Osteoblast (primary cell): Measurements from ENCODE around the gene PM20D1. TPM values are rescaled to one million over a fixed set of nuclear protein-coding genes. Genes with fewer than 3 reads are reported as not detected.
"Not testable (repeated sequence)": the region's sequence is repeated elsewhere in the genome, so short reads cannot be mapped to it uniquely, and the experiment has no call there.

Experiments used
- DNase-seq: peaks from one replicate; pipeline ENCODE4 v3.0.0; 2011; ENCODE audit warnings: low spot score, mixed read lengths; ENCODE audit not compliant: insufficient read length; ENCODE audit errors: missing footprints
- H2AFZ ChIP-seq: 2 replicates; pipeline ENCODE4 v1.6.0; 2011; ENCODE audit warnings: mild to moderate bottlenecking, low read length
- H3K27ac ChIP-seq: 2 replicates; pipeline ENCODE4 v1.5.1; 2011; ENCODE audit warnings: mild to moderate bottlenecking, low read depth, low read length, moderate library complexity
- H3K27me3 ChIP-seq: 2 replicates; pipeline ENCODE4 v1.6.0; 2012; ENCODE audit warnings: mild to moderate bottlenecking, control low read depth, inconsistent platforms, low read length, moderate library complexity; ENCODE audit not compliant: insufficient read depth
- H3K36me3 ChIP-seq: 2 replicates; pipeline ENCODE4 v1.5.1; 2011; ENCODE audit warnings: mild to moderate bottlenecking, low read length, control low read depth, moderate library complexity; ENCODE audit not compliant: insufficient read depth
- H3K4me1 ChIP-seq: 2 replicates; pipeline ENCODE4 v1.5.1; 2011; ENCODE audit warnings: mild to moderate bottlenecking, low read length, control low read depth, moderate library complexity; ENCODE audit not compliant: insufficient read depth
- H3K4me2 ChIP-seq: 2 replicates; pipeline ENCODE4 v1.6.0; 2011; ENCODE audit warnings: mild to moderate bottlenecking, low read length; ENCODE audit not compliant: insufficient read depth
- H3K4me3 ChIP-seq: fragments of 200-600 bp; sonication (generic); 3 replicates; pipeline ENCODE4 v1.5.1; 2012; ENCODE audit warnings: mild to moderate bottlenecking, low read length, inconsistent platforms; ENCODE audit not compliant: insufficient read depth
- H3K79me2 ChIP-seq: 2 replicates; pipeline ENCODE4 v1.6.0; 2012; ENCODE audit warnings: mild to moderate bottlenecking, low read length, control low read depth, inconsistent platforms; ENCODE audit not compliant: insufficient read depth
- H3K9me3 ChIP-seq: 2 replicates; pipeline ENCODE4 v1.5.1; 2011; ENCODE audit warnings: low read depth, low read length, control low read depth
- H4K20me1 ChIP-seq: 2 replicates; pipeline ENCODE4 v1.6.0; 2012; ENCODE audit warnings: mild to moderate bottlenecking, low read length, control low read depth; ENCODE audit not compliant: insufficient read depth
- total RNA-seq: library from RNA; depleted of rRNA; stranded (reverse); fragments of >200 nt; gene quantifications from 2 replicates; pipeline ENCODE4 v1.2.3, GENCODE V29; 2012
- TF ChIP-seq, protein P1 (sequence below): IDR thresholded peaks from 2 replicates; pipeline ENCODE4 v1.5.1; 2011; ENCODE audit warnings: mild to moderate bottlenecking, low read depth, low read length, moderate library complexity; ENCODE audit errors: extremely low read depth

The PM20D1 gene
- total RNA-seq, 1 donor = not detected

DNA sequence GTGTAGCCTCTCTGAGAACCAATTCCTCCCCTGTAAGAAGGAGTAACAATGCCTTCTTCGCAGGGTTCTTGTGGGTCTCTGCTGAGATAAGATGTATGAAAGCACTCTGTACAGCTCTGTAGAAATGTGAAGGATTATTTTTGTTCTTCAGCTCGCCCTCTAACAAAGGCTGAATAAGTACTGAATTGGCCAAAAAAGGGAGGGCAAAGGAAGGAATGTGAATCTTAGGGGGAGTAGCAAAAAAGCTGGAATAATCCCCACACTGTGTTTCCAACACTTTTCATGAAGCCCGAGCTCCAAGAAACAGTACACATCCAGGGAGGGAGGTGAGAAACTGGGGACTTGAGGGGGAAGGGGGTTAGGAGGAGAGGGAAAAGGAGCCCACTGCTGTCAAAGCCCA, 22.9 kb downstream of the PM20D1 start:
- H3K79me2 ChIP-seq = no peaks in the 10 kb centered on the region
- no peak overlapping the region for H2AFZ ChIP-seq
- no peak overlapping the region for H3K4me2 ChIP-seq
- H3K27ac ChIP-seq = no peak overlapping the region
- H4K20me1 ChIP-seq = no peaks in the 10 kb centered on the region
- no peaks in the 10 kb centered on the region for H3K9me3 ChIP-seq
- no peak overlapping the region for H3K4me3 ChIP-seq
- peaks cover 3% of the 10 kb centered on the region for H3K27me3 ChIP-seq
- no peaks in the 10 kb centered on the region for H3K36me3 ChIP-seq
- DNase-seq = no peak
- no peaks in the 10 kb centered on the region for H3K4me1 ChIP-seq
- TF ChIP-seq, protein P1, sequence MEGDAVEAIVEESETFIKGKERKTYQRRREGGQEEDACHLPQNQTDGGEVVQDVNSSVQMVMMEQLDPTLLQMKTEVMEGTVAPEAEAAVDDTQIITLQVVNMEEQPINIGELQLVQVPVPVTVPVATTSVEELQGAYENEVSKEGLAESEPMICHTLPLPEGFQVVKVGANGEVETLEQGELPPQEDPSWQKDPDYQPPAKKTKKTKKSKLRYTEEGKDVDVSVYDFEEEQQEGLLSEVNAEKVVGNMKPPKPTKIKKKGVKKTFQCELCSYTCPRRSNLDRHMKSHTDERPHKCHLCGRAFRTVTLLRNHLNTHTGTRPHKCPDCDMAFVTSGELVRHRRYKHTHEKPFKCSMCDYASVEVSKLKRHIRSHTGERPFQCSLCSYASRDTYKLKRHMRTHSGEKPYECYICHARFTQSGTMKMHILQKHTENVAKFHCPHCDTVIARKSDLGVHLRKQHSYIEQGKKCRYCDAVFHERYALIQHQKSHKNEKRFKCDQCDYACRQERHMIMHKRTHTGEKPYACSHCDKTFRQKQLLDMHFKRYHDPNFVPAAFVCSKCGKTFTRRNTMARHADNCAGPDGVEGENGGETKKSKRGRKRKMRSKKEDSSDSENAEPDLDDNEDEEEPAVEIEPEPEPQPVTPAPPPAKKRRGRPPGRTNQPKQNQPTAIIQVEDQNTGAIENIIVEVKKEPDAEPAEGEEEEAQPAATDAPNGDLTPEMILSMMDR = no peak

DNA sequence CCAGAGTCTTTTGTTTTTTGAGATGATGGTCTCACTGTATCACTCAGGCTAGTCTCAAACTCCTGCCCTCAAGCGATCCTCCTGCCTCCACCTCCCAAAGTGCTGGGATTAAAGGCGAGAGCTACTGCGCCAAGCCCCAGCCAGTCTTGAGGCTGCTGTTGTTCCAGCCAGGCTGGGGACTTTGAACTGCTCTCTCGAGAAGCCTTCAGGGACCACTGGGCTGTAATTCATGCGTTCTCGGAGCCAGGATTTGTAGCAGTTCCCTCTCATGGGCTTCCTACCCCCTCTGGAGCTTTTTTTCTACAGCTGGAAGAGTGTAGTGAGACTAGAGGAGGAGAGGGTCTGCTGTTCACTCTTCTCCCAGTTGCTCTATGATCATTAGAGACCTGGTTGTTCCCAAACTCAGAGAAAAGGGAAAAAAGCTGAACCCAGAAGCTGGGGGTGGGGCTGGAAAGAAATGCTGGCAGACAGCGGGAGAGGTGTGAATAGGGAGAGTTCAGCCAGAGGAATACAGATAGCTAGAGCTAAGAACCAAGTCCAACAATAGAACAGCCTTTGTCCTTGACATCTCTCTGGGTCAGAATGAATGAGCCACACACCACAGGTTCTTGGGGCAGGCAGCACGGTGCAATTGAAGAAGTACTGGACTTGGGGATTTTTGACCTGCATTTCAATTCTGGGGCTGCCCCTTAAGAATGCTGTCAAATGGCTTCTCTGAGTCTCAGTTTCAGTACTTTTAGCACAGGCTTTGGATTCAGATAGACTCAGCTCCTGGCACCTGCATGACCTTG, 23.7 kb downstream of the PM20D1 start:
- Histone ChIP-seq H2AFZ (no peak overlapping the region), H3K36me3 (no peaks in the 10 kb centered on the region), H3K4me1 (no peaks in the 10 kb centered on the region), H3K79me2 (no peaks in the 10 kb centered on the region), H3K27ac (no peak overlapping the region), H4K20me1 (no peaks in the 10 kb centered on the region), H3K27me3 (peaks cover 3% of the 10 kb centered on the region), H3K9me3 (no peaks in the 10 kb centered on the region), H3K4me3 (no peak overlapping the region), H3K4me2 (no peak overlapping the region)
- TF ChIP-seq, protein P1 = no peak
- DNase-seq = no peak

DNA sequence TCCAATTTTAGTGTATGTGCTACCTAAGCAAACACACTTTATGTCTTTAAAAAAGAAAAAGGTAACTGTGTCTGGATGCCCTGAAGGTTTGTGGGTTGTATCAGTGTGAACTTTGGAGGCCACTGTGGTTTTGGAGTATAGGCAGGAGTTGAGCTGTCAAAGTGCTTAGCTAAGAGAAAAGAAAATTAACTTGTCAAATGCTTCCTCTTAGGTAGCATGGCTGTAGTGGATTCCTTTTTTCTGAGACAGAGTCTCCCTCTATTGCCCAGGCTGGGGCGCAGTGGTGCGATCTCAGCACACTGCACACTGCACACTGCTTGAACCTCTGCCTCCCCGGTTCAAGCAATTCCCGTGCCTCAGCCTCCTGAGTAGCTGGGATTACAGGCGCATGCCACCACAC, 25.8 kb downstream of the PM20D1 start:
- H3K4me3 ChIP-seq = no peak overlapping the region
- H3K27me3 ChIP-seq = no peaks in the 10 kb centered on the region
- H4K20me1 ChIP-seq = no peaks in the 10 kb centered on the region
- H2AFZ ChIP-seq = no peak overlapping the region
- TF ChIP-seq, protein P1 = no peak
- no peaks in the 10 kb centered on the region for H3K79me2 ChIP-seq
- H3K4me2 ChIP-seq = no peak overlapping the region
- H3K4me1 ChIP-seq = no peaks in the 10 kb centered on the region
- H3K27ac ChIP-seq = no peak overlapping the region
- no peaks in the 10 kb centered on the region for H3K9me3 ChIP-seq
- DNase-seq = no peak
- no peaks in the 10 kb centered on the region for H3K36me3 ChIP-seq

DNA sequence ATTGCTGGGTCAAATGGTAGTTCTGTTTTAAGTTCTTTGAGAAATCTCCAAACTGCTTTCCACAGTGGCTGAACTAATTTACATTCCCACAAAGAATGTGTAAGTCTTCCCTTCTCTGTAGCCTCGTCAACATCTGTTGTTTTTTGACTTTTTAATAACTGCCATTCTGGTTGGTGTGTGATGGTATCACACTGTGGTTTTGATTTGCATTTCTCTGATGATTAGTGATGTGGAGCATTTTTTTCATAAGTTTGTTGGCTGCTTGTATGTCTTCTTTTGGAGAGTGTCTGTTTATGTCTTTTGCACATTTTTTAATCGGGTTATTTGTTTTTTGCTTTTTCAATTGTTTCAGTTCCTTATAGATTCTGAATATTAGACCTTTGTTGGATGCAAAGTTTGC, 26.7 kb downstream of the PM20D1 start:
- not testable (repeated sequence) for H3K9me3 ChIP-seq, H4K20me1 ChIP-seq, DNase-seq, H3K27me3 ChIP-seq, H3K36me3 ChIP-seq, H2AFZ ChIP-seq, H3K27ac ChIP-seq, H3K4me3 ChIP-seq, H3K4me2 ChIP-seq, H3K79me2 ChIP-seq, H3K4me1 ChIP-seq
